PC-9 (cell line): ENCODE measurements around the gene PP2D1.

ENCODE experiments used
- EZH2 ChIP-seq: fragments of 200-600 bp; sonication (generic); IDR thresholded peaks from 2 replicates; pipeline ENCODE4 v1.8.0; 2017; ENCODE audit warnings: antibody characterized with exemption, low read depth
- TF ChIP-seq, protein P1 (sequence below): fragments of 200-600 bp; sonication (generic); conservative IDR thresholded peaks from 2 replicates; pipeline ENCODE4 v1.6.1; 2017; ENCODE audit warnings: mixed run types, antibody characterized with exemption, mild to moderate bottlenecking, moderate library complexity

DNA sequence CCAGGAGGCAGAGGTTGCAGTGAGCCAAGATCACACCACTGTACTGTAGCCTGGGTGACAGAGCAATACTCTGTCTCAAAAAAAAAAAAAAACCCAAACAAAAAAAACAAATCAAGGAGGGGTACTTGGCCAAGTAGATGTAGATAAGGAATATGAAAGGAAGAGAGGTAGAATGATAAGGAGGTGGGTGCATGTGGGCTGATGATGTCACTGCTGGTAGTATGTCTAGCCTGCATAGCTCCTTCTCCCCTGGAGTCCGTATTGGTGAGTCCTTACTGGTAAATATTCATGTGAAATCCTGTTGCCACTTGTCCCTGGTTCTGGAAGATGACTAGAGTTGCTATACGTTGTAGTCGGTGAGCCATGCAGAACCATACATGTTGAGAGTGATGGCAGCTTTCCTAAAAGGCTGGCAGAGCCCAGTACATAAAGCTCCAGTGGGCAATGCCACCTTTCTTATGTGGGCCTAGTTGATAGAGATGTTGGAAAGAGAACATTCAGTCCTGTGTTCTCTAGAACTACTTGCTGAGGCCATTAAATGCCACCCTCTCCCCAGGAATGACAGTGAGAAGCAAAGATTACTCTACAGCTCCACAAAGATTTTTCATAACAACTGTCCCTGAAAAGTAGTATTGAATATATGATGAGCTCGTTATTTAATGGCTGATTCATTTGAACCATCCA, 39.2 kb upstream of the PP2D1 start:
- TF ChIP-seq, protein P1, sequence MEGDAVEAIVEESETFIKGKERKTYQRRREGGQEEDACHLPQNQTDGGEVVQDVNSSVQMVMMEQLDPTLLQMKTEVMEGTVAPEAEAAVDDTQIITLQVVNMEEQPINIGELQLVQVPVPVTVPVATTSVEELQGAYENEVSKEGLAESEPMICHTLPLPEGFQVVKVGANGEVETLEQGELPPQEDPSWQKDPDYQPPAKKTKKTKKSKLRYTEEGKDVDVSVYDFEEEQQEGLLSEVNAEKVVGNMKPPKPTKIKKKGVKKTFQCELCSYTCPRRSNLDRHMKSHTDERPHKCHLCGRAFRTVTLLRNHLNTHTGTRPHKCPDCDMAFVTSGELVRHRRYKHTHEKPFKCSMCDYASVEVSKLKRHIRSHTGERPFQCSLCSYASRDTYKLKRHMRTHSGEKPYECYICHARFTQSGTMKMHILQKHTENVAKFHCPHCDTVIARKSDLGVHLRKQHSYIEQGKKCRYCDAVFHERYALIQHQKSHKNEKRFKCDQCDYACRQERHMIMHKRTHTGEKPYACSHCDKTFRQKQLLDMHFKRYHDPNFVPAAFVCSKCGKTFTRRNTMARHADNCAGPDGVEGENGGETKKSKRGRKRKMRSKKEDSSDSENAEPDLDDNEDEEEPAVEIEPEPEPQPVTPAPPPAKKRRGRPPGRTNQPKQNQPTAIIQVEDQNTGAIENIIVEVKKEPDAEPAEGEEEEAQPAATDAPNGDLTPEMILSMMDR = no peak
- TF ChIP-seq EZH2 = no peak
